NCI-H1105 treated with DMSO at 0.1 percent for 48 hours (cell line): ENCODE data around the gene COX19.

Experiments
- DNase-seq: peaks from one replicate; lab custom pipeline; 2025; lab: John Stamatoyannopoulos, UW

The COX19 gene

GRCh38 chr7:974820-975681 is at the start of gene COX19:
Gene COX19, minus strand, starts transcription at chr7:975549. Its CDS starts 40 bp downstream, at chr7:975509.
- DNase-seq: peak; percentile 78

GRCh38 chr7:1024331-1024841 is 49.0 kb upstream of the COX19 start:
- peak; percentile 3 for DNase-seq

- no peak for DNase-seq
Measured at GRCh38 chr7:1022801-1023465, 47.6 kb upstream of the COX19 start.

GRCh38 chr7:1022356-1022755 is 47.0 kb upstream of the COX19 start:
- no peak for DNase-seq

GRCh38 chr7:1021931-1022330 is 46.6 kb upstream of the COX19 start:
- no peak for DNase-seq

- DNase-seq: no peak
Measured at GRCh38 chr7:1021366-1021765, 46.0 kb upstream of the COX19 start.

GRCh38 chr7:1020849-1021251 is 45.5 kb upstream of the COX19 start:
- no peak for DNase-seq

- DNase-seq: no peak
Measured at GRCh38 chr7:1019789-1020610, 44.7 kb upstream of the COX19 start.

GRCh38 chr7:1019255-1019785 is 44.0 kb upstream of the COX19 start:
- DNase-seq: no peak

GRCh38 chr7:1018334-1018695 is 43.0 kb upstream of the COX19 start:
- DNase-seq: no peak

- DNase-seq: no peak
Measured at GRCh38 chr7:1017586-1018333, 42.4 kb upstream of the COX19 start.

GRCh38 chr7:1016577-1017531 is 41.5 kb upstream of the COX19 start:
- no peak for DNase-seq

- DNase-seq: no peak
Measured at GRCh38 chr7:1015196-1016121, 40.1 kb upstream of the COX19 start.

- DNase-seq: no peak
Measured at GRCh38 chr7:1014681-1015080, 39.3 kb upstream of the COX19 start.

GRCh38 chr7:1013581-1013980 is 38.2 kb upstream of the COX19 start:
- DNase-seq: no peak

- DNase-seq: no peak
Measured at GRCh38 chr7:1012716-1013095, 37.4 kb upstream of the COX19 start.

GRCh38 chr7:1012004-1012715 is 36.8 kb upstream of the COX19 start:
- no peak for DNase-seq

- DNase-seq: no peak
Measured at GRCh38 chr7:1011297-1012003, 36.1 kb upstream of the COX19 start.
